Stimulated activated CD8-positive, alpha-beta memory T cell treated with anti-CD3 and anti-CD28 coated beads, Interleukin-4, amount 100 ng/mL, for 48 hours (primary cell): ENCODE results near the gene ANG.
"Not testable (repeated sequence)": the region's sequence is repeated elsewhere in the genome, so short reads cannot be mapped to it uniquely, and the experiment has no call there.

Experiments used
- DNase-seq: peaks from one replicate; pipeline ENCODE4 v3.0.0-alpha.2; 2020

Gene ANG

DNA sequence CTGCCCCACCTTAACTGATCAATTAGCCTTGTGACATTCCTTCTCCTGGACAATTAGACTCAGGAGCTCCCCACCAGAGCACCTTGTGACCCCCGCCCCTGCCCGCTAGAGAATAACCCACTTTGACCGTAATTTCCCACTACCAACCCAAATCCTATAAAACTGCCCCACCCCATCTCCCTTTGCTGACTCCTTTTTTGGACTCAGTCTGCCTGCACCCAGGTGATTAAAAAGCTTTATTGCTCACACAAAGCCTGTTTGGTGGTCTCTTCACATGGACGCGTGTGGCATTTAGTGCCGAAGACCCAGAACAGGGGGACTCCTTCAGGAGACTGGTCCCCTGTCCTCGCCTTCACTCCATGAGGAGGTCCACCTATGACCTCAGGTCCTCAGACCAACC lies 12.4 kb downstream of the ANG start:
- not testable (repeated sequence) for DNase-seq

DNA sequence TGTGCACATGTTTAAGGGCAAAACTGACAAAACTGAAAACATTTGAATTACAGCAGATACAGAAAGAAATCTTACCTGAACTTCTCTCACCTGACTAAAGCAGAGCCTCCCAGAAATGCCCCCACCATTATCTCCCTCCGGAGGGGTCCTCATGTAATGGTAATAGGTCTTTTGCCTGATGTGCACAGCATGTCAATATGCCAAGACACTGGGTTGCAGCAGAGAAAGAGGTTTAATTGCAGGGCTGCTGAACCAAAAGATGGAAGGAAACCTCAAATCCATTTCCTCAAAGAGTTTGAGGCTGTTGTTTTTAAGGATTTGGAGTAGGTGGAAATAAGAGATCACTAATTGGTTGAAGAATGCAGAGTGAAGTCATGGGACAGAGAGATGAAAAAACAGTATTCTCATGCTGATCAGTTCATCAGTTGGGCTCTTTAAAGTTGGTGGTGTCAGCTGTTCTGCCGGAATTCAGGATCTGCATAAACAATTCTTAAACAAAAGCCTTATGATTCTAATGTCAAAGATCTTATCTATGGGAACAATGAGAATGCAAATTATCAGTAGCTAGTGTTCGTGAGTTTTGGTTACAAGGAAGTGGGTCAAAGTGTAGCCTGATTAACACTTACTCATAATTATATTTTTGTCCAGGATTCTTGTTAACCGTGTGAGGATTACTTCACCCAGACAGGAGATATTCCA lies 18.2 kb downstream of the ANG start:
- DNase-seq: no peak

DNA sequence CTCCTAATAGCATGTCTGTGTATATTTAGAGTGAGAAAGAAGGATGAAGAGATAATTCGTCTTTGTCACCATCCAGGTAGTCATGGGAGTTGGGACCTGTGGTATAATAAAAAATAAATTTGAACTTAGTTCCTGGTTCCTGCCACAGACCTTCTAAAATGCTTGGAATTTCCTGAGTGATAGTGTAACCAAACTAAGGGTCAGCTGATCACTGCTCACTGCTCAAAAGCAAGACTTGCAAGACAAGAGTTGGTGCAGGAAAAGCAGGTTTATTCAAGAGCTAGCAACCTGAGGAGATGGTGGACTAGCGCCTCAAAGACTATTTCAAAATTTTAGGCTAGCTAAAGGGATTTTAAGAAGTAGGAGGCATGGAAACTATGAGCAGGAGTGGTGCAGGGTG lies 19.1 kb downstream of the ANG start:
- no peak for DNase-seq

DNA sequence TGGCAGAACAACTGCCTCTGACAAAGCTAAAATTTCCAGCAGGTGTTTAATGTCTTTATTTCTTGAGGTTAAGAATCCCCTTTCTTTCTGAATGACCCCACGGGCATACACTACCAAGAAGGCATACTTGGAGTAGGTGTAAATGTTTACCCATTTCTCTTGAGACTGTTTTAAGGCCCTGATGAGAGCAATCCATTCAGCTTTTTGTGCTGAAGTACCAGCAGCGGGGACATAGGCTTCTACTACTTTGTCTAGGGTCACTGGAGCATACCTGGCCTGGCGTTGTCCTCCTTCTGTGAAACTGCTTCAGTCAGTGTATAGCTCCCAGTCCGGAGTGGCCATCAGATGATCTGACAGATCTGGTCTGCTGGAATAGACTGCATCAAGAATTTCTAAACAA lies 22.7 kb downstream of the ANG start:
- DNase-seq: no peak

DNA sequence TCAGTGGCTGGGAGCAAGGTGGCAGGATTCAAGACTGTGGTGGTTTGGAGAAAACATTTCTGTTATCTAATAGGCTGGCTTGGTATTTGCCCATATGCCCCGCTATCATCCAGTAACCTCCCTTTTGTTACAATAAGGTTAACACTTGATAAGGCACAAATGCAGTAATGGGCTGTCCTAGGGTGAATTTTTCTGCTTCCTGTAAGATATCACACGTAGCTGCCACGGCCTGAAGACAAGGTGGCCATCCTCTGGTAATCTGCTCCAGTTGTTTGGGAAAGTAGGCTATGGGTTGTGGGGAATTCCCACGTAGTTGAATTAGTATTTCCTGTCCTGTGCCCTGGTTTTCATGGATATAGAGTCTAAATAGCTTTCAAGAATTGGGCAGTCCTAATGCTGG lies 23.1 kb downstream of the ANG start:
- DNase-seq: no peak

DNA sequence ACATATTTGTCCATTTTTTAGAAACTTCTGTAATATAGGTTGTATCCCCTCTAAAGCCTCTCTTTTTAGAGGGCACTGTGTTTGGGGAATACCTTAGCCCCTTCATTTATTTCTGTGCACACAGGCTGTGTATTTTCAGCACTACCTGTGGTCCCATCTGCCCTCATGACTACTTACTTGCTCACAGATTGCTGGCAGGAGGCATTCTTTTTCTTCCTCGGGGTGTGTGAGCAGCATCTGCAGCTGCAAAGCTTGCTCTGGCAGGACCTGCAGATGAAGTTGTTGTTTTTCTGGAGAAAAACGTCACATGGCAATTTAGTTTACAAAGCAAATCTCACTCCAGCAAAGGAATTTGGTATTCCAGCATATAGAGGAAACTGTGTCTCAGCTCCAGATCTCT lies 24.3 kb downstream of the ANG start:
- DNase-seq: no peak

DNA sequence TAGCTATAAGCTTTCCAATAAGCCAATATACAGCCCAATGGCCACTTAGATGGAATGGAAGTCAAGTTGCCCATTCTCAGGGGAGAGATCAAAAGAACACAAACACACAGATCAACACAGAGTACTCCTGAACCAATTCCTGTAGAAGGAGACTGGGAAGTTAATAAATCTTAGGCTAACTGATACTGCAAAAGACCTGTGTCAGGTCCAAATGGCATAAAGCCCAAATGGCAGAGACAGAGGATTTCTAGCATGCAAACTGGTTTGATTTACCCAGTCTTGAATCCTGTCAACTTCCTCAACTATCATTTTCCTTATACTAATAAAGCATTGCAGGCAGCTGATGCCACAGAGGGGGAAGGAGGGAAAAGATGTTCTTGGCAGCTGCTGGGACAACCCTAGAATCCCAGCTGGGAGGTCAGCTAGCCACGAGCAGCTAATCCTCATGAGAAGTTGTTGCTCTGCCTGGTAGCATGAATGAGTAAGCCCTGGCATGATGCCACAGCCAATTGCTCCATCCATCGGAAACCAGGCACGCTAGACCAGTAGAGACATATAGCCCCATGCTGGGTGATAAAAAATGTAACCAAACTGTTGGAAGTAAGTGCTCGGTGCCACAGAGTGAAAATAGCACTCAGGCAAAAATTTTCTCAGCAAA lies 26.2 kb downstream of the ANG start:
- no peak for DNase-seq

- no peak for DNase-seq
Observed at GRCh38 chr14:20719777-20720176, 31.2 kb downstream of the ANG start.

DNA sequence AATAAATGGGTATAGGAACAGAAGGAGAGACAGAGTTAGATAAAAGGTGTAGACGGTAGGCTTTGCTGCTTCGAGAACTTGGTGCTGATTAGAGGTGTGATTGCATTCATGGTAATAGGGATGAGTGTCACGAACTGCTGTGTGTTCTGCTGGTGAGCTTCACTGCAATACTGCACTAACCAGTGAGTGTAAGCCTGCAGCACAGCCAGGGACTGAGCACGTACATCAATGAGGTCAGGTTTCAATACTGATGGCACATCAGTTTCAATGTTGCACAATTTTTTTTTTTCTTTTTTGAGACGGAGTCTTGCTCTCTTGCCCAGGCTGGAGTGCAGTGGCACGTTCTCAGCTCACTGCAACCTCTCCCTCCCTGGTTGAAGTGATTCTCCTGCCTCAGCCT lies 32.2 kb downstream of the ANG start:
- DNase-seq: no peak

DNA sequence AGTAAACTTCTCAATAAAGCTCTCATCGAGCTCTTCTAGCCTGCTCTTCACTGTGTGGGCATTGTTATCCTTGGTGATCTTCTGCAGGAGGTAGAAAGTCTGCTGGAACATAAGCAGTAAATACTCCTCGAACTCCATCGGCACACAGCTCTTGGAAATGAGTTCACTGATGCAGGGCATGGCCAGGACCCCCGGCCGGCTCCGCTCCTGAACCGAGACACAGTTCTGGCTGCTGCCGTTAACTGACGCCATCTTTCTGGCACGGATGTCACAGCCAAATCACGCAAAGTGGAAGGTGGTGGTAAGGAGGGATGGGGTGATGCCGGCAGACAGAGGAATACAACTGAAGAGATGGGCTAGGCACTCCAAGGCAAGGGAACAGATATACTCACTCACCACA lies 33.5 kb downstream of the ANG start:
- DNase-seq: no peak

DNA sequence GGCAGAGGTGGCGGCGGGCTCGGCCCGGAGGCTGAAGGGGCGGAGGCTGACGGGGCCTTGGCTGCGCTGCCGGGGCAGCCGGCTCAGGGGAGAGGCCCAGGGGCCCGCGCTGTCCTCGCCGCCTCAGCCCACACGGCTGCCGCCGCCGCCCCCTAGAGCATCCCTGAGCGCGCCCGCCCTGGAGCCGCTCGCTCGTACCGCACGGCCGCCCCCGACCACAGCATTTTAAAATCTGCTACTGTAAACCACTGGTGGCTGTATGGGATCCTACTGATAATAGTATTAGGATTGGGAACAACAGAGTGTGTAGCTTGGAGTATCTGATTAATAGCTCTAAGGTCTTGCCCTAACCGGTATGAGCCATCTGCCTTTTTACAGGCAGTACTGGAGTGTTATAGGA lies 34.9 kb downstream of the ANG start:
- DNase-seq: no peak

DNA sequence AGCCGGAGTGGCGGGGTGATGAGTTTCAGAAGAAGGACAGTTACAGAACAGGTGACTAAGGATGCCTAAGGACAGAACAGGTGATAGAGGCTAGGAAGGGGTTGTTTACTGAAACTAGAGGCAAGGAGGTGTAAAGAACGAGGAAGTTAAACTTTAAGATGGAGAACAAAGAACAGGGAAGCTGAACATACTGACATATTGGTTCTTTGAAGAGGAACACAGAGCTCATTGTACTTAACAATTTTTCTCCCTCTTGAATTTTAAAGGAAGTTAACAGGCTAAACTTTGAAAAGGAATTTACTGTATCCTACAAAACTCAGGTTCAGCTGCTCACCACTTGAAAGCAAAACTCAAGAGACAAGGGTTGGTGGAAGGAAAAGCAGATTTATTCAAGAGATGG lies 37.6 kb downstream of the ANG start:
- DNase-seq: not testable (repeated sequence)

- DNase-seq: no peak
Observed at GRCh38 chr14:20726531-20726930, 38.0 kb downstream of the ANG start.

DNA sequence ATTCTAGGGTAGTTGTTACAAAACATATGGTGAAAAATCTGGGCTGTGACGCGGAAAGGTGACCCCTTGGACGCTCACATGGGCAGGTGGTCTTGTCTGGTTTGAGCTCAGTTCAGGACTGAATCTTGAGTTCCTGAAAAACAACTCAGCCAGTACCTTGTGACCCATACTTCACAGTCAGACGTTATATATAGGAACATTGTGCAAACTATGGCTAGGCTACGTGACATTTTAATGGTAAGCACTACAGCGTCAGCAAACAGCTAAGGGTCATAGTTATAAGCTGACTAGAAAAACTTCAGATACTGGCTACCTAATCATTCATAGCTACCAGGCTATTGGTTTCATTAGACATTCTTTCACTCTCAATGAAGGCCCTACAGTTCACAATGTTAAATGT lies 42.3 kb downstream of the ANG start:
- no peak for DNase-seq

GRCh38 chr14:20732477-20732876 lies 43.9 kb downstream of the ANG start:
- no peak for DNase-seq

DNA sequence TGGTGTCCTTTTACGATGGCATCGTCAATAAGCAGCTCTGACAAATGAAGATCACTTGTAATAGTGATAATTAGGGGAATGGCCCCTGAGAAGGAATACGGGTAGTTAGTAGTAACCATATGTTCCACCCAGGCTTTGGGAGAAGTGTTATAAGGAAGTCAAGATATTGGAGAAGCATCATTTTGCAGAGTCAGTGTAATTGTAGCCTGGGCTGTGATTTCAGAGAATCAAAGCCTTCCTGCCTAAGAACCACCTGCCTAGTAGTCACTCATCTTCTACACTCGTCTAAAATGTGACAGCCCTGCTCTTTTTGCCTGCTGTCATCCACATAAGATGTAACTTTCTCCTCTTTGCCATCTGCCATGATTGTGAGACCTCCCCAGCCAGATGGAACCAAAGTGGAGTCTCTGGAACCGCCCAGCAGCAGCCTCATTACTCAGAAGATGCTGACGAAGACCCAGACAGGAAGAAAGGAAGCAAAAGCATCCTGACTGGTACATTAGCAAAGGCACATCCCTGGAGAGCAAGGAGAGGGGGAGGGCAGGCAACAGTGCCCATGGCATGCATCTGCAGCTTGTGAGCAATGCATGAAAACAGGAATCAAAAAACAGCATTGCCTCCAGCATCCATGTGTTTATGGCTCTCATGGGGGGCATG lies 44.5 kb downstream of the ANG start:
- DNase-seq: no peak

GRCh38 chr14:20733684-20734429 lies 45.3 kb downstream of the ANG start:
- no peak for DNase-seq

- no peak for DNase-seq
Observed at GRCh38 chr14:20734430-20734806, 45.9 kb downstream of the ANG start.

GRCh38 chr14:20738292-20738691 lies 49.7 kb downstream of the ANG start:
- not testable (repeated sequence) for DNase-seq

DNA sequence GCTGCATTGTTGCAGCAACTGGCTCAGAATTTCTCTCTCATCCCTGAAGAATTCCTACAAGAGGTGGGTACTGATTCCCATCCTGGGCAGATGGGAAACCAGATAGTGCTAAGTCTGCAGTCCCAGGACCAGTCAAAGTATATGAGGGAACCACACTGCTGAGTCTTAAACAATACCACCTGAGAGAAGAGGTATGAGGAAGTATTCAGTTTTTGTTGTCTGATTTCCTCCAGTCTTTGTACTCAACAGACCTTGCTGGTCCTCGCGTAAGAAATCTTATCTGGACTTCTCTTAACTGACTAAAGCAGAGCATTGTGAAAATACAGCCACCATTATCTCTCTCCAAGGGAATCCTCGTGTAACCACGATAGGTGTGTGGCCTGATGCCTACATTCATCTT lies 53.6 kb downstream of the ANG start:
- DNase-seq: no peak

GRCh38 chr14:20743556-20743955 lies 55.0 kb downstream of the ANG start:
- no peak for DNase-seq
